ENCODE measurements around the gene KIF3C.

Gene KIF3C

DNA sequence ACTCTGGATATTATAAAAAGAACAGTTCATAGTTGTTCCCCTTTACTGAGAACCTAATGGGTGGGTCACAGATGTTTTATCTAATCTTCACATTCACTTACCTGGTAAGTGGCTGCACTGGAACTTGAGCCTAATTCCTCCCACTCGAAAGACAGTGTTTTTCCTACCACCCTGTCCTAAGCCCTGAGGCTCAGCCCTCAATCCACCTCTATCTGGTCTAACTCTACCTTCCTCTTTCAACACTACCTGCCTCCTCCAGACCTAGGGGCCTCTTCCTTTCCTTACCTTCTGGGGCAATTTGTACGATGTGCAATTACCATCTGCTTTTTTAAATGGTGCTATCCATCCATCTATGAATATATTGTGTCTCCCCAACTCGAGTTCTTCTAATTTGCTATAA is 9.7 kb upstream of the KIF3C start:
- Histone ChIP-seq H3K4me1 (ENCODE audit: control insufficient read depth, insufficient read depth, low read length) (0 out of 2 replicates have a peak, but pooled peaks cover 3% of the 10 kb centered on the region), H3K36me3 (ENCODE audit: control insufficient read depth in 2 of 2, insufficient read depth in 1 of 2, low read length in 2 of 2) (no peaks in the 10 kb centered on the region), H3K4me3 (ENCODE audit: low read depth, low read length) (no peak overlapping the region), H3K27ac (ENCODE audit: extremely low read depth, low read depth, low read length) (no peak overlapping the region), H3K9me3 (ENCODE audit: control insufficient read depth, insufficient read depth, low read depth, low read length) (no peaks in the 10 kb centered on the region)
- POLR2A ChIA-PET = interaction anchor here (0.7 to 1.1 kb wide), 2 partner anchors 20 to 42 kb away, joined by 3 to 9 read pairs; partner anchors contain the start of gene RAB10
- CTCF ChIA-PET = interaction anchor here (0.6 to 3.0 kb wide), 32 partner anchors 9 to 484 kb away, joined by 3 to 35 read pairs (median 4); partner anchors contain the start of gene RAB10
- no peak for TF ChIP-seq ZNF394 (tag by site-specific recombination; IDR thresholded peaks at IDR 0.05; ENCODE audit: borderline replicate concordance)
- TF ChIP-seq ZNF184 (tag by site-specific recombination; IDR thresholded peaks at IDR 0.05) = no peak
- 0 out of 2 replicates have a peak, but pooled peaks have one; percentile 9 for TF ChIP-seq FEZF1 (tag by site-specific recombination; IDR thresholded peaks at IDR 0.05)
- TF ChIP-seq, protein P1, sequence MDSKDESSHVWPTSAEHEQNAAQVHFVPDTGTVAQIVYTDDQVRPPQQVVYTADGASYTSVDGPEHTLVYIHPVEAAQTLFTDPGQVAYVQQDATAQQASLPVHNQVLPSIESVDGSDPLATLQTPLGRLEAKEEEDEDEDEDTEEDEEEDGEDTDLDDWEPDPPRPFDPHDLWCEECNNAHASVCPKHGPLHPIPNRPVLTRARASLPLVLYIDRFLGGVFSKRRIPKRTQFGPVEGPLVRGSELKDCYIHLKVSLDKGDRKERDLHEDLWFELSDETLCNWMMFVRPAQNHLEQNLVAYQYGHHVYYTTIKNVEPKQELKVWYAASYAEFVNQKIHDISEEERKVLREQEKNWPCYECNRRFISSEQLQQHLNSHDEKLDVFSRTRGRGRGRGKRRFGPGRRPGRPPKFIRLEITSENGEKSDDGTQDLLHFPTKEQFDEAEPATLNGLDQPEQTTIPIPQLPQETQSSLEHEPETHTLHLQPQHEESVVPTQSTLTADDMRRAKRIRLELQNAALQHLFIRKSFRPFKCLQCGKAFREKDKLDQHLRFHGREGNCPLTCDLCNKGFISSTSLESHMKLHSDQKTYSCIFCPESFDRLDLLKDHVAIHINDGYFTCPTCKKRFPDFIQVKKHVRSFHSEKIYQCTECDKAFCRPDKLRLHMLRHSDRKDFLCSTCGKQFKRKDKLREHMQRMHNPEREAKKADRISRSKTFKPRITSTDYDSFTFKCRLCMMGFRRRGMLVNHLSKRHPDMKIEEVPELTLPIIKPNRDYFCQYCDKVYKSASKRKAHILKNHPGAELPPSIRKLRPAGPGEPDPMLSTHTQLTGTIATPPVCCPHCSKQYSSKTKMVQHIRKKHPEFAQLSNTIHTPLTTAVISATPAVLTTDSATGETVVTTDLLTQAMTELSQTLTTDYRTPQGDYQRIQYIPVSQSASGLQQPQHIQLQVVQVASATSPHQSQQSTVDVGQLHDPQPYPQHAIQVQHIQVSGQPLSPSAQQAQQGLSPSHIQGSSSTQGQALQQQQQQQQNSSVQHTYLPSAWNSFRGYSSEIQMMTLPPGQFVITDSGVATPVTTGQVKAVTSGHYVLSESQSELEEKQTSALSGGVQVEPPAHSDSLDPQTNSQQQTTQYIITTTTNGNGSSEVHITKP (tag by site-specific recombination; IDR thresholded peaks at IDR 0.05) = peak; percentile 76

GRCh38 chr2:25989154-25989553 is 6.9 kb upstream of the KIF3C start:
- no peak overlapping the region for H3K4me3 ChIP-seq (ENCODE audit: low read depth, low read length)
- H3K36me3 ChIP-seq (ENCODE audit: control insufficient read depth in 2 of 2, insufficient read depth in 1 of 2, low read length in 2 of 2) = no peaks in the 10 kb centered on the region
- TF ChIP-seq, protein P2, sequence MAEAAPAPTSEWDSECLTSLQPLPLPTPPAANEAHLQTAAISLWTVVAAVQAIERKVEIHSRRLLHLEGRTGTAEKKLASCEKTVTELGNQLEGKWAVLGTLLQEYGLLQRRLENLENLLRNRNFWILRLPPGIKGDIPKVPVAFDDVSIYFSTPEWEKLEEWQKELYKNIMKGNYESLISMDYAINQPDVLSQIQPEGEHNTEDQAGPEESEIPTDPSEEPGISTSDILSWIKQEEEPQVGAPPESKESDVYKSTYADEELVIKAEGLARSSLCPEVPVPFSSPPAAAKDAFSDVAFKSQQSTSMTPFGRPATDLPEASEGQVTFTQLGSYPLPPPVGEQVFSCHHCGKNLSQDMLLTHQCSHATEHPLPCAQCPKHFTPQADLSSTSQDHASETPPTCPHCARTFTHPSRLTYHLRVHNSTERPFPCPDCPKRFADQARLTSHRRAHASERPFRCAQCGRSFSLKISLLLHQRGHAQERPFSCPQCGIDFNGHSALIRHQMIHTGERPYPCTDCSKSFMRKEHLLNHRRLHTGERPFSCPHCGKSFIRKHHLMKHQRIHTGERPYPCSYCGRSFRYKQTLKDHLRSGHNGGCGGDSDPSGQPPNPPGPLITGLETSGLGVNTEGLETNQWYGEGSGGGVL (tag by site-specific recombination; IDR thresholded peaks at IDR 0.05) = no peak
- TF ChIP-seq ZNF558 (tag by site-specific recombination; IDR thresholded peaks at IDR 0.05) (no peak), ZNF449 (tag by site-specific recombination; IDR thresholded peaks at IDR 0.05) (no peak), ZEB2 (tag by site-specific recombination; IDR thresholded peaks at IDR 0.05) (no peak), ZBTB1 (tag by site-specific recombination; IDR thresholded peaks at IDR 0.05) (no peak), KLF7 (tag by site-specific recombination; IDR thresholded peaks at IDR 0.05; ENCODE audit: borderline replicate concordance) (no peak)
- no peaks in the 10 kb centered on the region for H3K9me3 ChIP-seq (ENCODE audit: control insufficient read depth, insufficient read depth, low read depth, low read length)
- H3K4me1 ChIP-seq (ENCODE audit: control insufficient read depth, insufficient read depth, low read length) = 0 out of 2 replicates have a peak, but pooled peaks cover 3% of the 10 kb centered on the region
- CTCF ChIA-PET = interaction anchor here (3.0 kb wide), 1 partner anchor 155 kb away, joined by 35 read pairs; no protein-coding TSS in a partner anchor
- no peak overlapping the region for H3K27ac ChIP-seq (ENCODE audit: extremely low read depth, low read depth, low read length)
- POLR2A ChIA-PET = no interaction called here

DNA sequence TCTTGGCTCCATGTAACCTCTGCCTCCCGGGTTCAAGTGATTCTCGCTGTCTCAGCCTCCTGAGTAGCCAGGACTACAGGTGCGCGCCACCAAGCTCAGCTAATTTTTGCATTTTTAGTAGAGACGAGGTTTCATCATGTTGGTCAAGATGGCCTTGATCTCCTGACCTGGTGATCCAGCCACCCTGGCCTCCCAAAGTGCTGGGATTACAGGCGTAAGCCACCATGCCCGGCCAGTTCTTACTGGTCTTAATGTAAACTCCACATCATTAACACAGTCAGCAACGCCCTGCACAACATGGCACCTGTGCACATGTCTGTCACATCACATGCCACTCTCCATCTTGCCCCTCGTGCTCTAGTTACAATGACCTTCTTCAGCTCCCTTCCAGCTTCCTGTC is 5.8 kb upstream of the KIF3C start:
- Histone ChIP-seq H3K36me3 (ENCODE audit: control insufficient read depth in 2 of 2, insufficient read depth in 1 of 2, low read length in 2 of 2) (no peaks in the 10 kb centered on the region), H3K9me3 (ENCODE audit: control insufficient read depth, insufficient read depth, low read depth, low read length) (no peaks in the 10 kb centered on the region), H3K4me1 (ENCODE audit: control insufficient read depth, insufficient read depth, low read length) (0 out of 2 replicates have a peak, but pooled peaks cover 3% of the 10 kb centered on the region), H3K4me3 (ENCODE audit: low read depth, low read length) (no peak overlapping the region), H3K27ac (ENCODE audit: extremely low read depth, low read depth, low read length) (no peak overlapping the region)
- ChIA-PET POLR2A (no interaction called here), CTCF (interaction anchor here (0.6 to 2.0 kb wide), 4 partner anchors 17 to 157 kb away, joined by 3 to 10 read pairs (median 3); no protein-coding TSS in a partner anchor)
- TF ChIP-seq PRDM2 (tag by site-specific recombination; IDR thresholded peaks at IDR 0.05; ENCODE audit: borderline replicate concordance) (no peak), ZNF76 (tag by site-specific recombination; IDR thresholded peaks at IDR 0.05; ENCODE audit: borderline replicate concordance, low read depth) (no peak), ZSCAN4 (tag by site-specific recombination; IDR thresholded peaks at IDR 0.05) (no peak)

All from HEK293 (cell line).